ENCODE measurements around the gene RAP1A.

RAP1A gene

DNA sequence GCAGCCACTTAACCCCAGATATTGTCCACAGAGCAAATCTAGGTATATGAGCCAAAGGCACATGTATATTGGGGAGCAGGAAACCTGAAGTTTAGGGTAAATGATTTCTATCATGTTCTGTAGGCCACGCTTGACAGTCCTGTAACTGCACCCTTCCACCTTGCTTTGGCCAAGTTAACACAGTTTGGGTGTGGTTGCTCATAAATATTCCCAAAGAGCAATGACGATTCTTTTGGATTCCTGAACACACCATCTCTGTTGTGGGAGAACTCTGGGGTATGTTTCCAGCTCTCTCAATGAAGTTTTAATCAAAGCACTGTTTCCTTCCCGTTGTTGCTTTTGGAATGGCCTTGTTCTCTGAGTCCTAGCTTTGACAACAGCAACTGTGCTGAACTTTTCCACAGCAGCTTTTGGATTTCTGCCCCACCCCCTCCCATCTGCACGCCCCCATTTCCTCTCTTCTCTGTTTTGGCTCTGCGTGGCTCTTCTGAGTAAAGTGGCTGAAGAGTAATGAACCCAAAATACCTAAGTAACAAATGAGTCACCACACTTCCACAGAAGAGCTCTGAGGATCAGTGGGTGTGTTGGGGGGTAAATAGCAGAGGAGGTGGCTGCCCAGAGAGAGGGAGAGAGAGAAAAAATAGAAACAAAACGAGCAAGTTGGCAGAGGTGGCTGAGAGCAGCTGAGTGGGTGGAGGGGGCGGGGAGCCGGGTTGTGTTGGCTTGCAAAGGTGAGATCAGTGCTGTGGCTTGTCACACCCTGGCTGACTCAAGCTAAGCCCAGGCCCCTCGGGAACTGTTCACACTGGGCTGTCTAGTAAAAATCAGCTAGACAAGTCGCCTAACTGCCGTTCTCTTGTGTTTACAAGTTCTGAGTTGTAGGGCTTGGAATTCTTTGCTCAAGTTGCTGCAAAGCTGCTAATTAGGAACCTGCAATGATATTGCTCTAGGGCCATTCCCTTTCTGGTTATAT is 26.9 kb upstream of the RAP1A start:
- H3K27ac ChIP-seq (ENCODE audit: poor library complexity, severe bottlenecking) = peak overlapping the region; percentile 60
- H3K27me3 ChIP-seq (ENCODE audit: insufficient read depth, poor library complexity, severe bottlenecking) = no peaks in the 10 kb centered on the region
- peaks cover 19% of the 10 kb centered on the region for H3K4me1 ChIP-seq (ENCODE audit: insufficient read depth, poor library complexity, severe bottlenecking)
- TF ChIP-seq, protein P1, sequence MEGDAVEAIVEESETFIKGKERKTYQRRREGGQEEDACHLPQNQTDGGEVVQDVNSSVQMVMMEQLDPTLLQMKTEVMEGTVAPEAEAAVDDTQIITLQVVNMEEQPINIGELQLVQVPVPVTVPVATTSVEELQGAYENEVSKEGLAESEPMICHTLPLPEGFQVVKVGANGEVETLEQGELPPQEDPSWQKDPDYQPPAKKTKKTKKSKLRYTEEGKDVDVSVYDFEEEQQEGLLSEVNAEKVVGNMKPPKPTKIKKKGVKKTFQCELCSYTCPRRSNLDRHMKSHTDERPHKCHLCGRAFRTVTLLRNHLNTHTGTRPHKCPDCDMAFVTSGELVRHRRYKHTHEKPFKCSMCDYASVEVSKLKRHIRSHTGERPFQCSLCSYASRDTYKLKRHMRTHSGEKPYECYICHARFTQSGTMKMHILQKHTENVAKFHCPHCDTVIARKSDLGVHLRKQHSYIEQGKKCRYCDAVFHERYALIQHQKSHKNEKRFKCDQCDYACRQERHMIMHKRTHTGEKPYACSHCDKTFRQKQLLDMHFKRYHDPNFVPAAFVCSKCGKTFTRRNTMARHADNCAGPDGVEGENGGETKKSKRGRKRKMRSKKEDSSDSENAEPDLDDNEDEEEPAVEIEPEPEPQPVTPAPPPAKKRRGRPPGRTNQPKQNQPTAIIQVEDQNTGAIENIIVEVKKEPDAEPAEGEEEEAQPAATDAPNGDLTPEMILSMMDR (IDR thresholded peaks at IDR 0.05; ENCODE audit: poor library complexity, severe bottlenecking) = no peak
- no peak overlapping the region for H3K4me3 ChIP-seq (ENCODE audit: severe bottlenecking)
- no peaks in the 10 kb centered on the region for H3K36me3 ChIP-seq (ENCODE audit: low read depth)
- H3K9me3 ChIP-seq (ENCODE audit: severe bottlenecking) = no peaks in the 10 kb centered on the region
- peak; percentile 96 for ATAC-seq (ENCODE audit: low read depth)
- peak; percentile 89 for DNase-seq (ENCODE audit: low spot score)

DNA sequence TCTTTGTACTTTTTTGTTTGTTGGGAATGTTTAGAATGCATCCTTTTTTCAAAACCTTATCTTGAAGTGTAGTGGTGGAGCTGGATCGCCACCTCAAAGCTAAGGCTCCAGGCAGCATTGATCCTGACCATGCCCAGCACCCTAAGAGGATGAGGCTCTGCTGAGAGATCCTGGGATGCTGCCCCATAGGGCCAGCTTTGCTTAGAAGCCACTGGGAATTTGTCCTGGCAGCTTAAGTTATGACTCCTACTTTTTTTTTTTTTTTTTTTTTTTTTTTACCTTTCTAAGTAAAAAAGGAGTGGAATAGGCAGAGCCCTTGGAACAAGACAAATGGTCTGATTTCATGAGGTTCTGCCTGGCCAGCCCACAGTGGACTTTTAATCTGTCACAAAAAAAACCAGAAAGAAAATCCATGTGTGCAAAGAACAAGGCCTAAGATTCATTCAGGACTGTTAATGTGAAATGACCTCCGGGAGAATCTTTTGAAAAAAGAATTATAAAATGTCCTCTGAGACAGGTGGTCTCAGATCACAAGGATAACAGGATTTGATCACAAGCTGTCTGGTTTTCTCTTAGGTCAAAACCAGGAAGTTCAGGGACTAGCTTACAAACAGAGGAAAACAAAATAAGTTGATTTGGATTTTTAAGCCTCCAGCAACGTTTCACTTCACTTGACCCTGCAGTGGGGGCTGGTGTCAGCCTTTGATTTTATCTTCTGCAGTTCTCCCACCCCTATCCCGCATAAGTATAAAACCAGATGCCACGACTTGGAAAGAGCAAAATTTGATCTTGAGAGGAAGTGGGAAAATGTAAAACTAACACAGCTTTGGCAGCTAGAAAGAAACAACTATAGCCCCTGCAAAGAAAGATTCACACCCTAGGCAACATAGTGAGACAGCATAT is 25.9 kb upstream of the RAP1A start:
- ATAC-seq (ENCODE audit: low read depth) (peak; percentile 20; the same call in 2 of the 3 replicates), DNase-seq (ENCODE audit: low spot score) (no peak)
- TF ChIP-seq, protein P1 (IDR thresholded peaks at IDR 0.05; ENCODE audit: poor library complexity, severe bottlenecking) = no peak
- Histone ChIP-seq H3K27me3 (ENCODE audit: insufficient read depth, poor library complexity, severe bottlenecking) (no peaks in the 10 kb centered on the region), H3K4me1 (ENCODE audit: insufficient read depth, poor library complexity, severe bottlenecking) (peaks cover 19% of the 10 kb centered on the region), H3K36me3 (ENCODE audit: low read depth) (no peaks in the 10 kb centered on the region), H3K4me3 (ENCODE audit: severe bottlenecking) (no peak overlapping the region), H3K9me3 (ENCODE audit: severe bottlenecking) (no peaks in the 10 kb centered on the region), H3K27ac (ENCODE audit: poor library complexity, severe bottlenecking) (peak overlapping the region; percentile 60)

DNA sequence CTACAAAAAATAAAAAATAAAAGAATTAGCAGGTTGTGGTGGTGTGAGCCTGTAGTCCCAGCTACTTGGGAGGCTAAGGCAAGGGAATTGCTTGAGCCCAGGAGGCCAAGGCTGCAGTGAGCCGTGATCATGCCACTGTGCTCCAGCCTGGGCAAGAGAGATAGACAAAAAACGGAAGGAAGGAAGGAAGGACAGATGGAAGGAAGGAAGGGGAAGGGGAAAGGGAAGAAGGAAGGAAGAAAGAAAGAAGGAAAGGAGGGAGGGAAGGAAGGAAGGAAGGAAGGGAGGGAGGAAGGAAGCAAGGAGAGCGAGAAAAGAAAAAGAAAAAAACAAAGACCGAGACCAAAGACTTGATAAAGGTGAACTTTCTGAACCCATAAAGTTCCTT is 25.3 kb upstream of the RAP1A start:
- Histone ChIP-seq H3K4me3 (ENCODE audit: severe bottlenecking) (no peak overlapping the region), H3K9me3 (ENCODE audit: severe bottlenecking) (no peaks in the 10 kb centered on the region), H3K27me3 (ENCODE audit: insufficient read depth, poor library complexity, severe bottlenecking) (no peaks in the 10 kb centered on the region), H3K4me1 (ENCODE audit: insufficient read depth, poor library complexity, severe bottlenecking) (peaks cover 19% of the 10 kb centered on the region), H3K27ac (ENCODE audit: poor library complexity, severe bottlenecking) (no peak overlapping the region), H3K36me3 (ENCODE audit: low read depth) (no peaks in the 10 kb centered on the region)
- no peak for DNase-seq (ENCODE audit: low spot score)
- TF ChIP-seq, protein P1 (IDR thresholded peaks at IDR 0.05; ENCODE audit: poor library complexity, severe bottlenecking) = no peak
- no peak for ATAC-seq (ENCODE audit: low read depth)

DNA sequence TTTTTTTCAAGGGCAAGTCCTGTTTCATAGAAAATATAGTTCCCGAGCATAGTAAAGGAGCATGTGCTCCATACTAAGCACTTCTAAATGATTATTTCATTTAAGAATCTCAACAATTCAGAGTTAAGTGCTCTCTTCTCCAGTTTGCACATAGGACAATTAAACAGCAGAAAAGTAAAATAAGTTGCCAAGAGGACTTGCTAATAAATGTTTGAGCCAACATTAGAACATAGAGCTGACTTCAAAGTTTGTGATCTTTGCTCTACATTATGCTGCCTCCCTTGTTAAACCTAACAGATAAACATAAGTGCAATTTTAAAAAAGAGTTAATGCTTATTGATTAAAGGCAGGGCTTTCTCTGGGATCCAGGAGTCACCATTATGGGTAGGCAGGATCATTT is 23.8 kb upstream of the RAP1A start:
- Histone ChIP-seq H3K4me3 (ENCODE audit: severe bottlenecking) (no peak overlapping the region), H3K27me3 (ENCODE audit: insufficient read depth, poor library complexity, severe bottlenecking) (no peaks in the 10 kb centered on the region), H3K4me1 (ENCODE audit: insufficient read depth, poor library complexity, severe bottlenecking) (peaks cover 19% of the 10 kb centered on the region), H3K27ac (ENCODE audit: poor library complexity, severe bottlenecking) (no peak overlapping the region), H3K9me3 (ENCODE audit: severe bottlenecking) (no peaks in the 10 kb centered on the region), H3K36me3 (ENCODE audit: low read depth) (no peaks in the 10 kb centered on the region)
- DNase-seq (ENCODE audit: low spot score) = no peak
- TF ChIP-seq, protein P1 (IDR thresholded peaks at IDR 0.05; ENCODE audit: poor library complexity, severe bottlenecking) = no peak
- ATAC-seq (ENCODE audit: low read depth) = no peak

All from RWPE2 (cell line).